ENCODE data around the gene CCDC191.
A peak's percentile ranks its signal among the peaks of the same experiment; 100 is the strongest.

Gene CCDC191

GRCh38 chr3:113952921-113953320, 103.4 kb downstream of the CCDC191 start:
- TF ChIP-seq ELF4 (IDR thresholded peaks at IDR 0.05) (no peak), PKNOX1 (IDR thresholded peaks at IDR 0.05) (no peak), NFRKB (IDR thresholded peaks at IDR 0.05) (no peak), FOXK2 (IDR thresholded peaks at IDR 0.05) (no peak), L3MBTL2 (conservative IDR thresholded peaks at IDR 0.05) (no peak), ARNT (IDR thresholded peaks at IDR 0.05) (no peak), SUZ12 (IDR thresholded peaks at IDR 0.05) (no peak), BHLHE40 (IDR thresholded peaks at IDR 0.05; ENCODE audit: borderline replicate concordance) (no peak), SP1 (IDR thresholded peaks at IDR 0.05) (no peak), LEF1 (IDR thresholded peaks at IDR 0.05; ENCODE audit: borderline replicate concordance) (no peak), CTBP1 (IDR thresholded peaks at IDR 0.05; ENCODE audit: borderline replicate concordance) (no peak), TARDBP (IDR thresholded peaks at IDR 0.05) (no peak), HDGF (IDR thresholded peaks at IDR 0.05; ENCODE audit: borderline replicate concordance) (no peak), FOXA1 (IDR thresholded peaks at IDR 0.05) (no peak), ZNF384 (IDR thresholded peaks at IDR 0.05) (no peak)
- no peak for DNase-seq (ENCODE audit: extremely low spot score)
- ChIA-PET POLR2A (no interaction called here), CTCF (no interaction called here)

- ChIA-PET POLR2A (no interaction called here), CTCF (no interaction called here)
- TF ChIP-seq LEF1 (IDR thresholded peaks at IDR 0.05; ENCODE audit: borderline replicate concordance): no peak
- TF ChIP-seq ZNF384 (IDR thresholded peaks at IDR 0.05): no peak
- no peak for TF ChIP-seq ELF4 (IDR thresholded peaks at IDR 0.05)
- no peak for TF ChIP-seq TARDBP (IDR thresholded peaks at IDR 0.05)
- no peak for TF ChIP-seq PKNOX1 (IDR thresholded peaks at IDR 0.05)
- TF ChIP-seq HDGF (IDR thresholded peaks at IDR 0.05; ENCODE audit: borderline replicate concordance): no peak
- TF ChIP-seq L3MBTL2 (conservative IDR thresholded peaks at IDR 0.05): peak; percentile 60
- DNase-seq (ENCODE audit: extremely low spot score): peak; percentile 55
These were observed 108.1 kb downstream of the CCDC191 start for GRCh38 chr3:113948015-113948917.

GRCh38 chr3:113947372-113948014, 108.8 kb downstream of the CCDC191 start, which contains the start of gene ZDHHC23:
ZDHHC23 (plus strand) TSS chr3:113948013; CDS start chr3:113948803, 790 bp downstream.
- CTCF ChIA-PET: interaction anchor here (0.6 kb wide), 1 partner anchor 35 kb away, joined by 3 read pairs; no protein-coding TSS in a partner anchor
- DNase-seq (ENCODE audit: extremely low spot score): peak; percentile 78
- POLR2A ChIA-PET: no interaction called here
- 0 out of 2 replicates have a peak, but pooled peaks have one; percentile 28 for TF ChIP-seq L3MBTL2 (conservative IDR thresholded peaks at IDR 0.05)
- TF ChIP-seq CTBP1 (IDR thresholded peaks at IDR 0.05; ENCODE audit: borderline replicate concordance): no peak

GRCh38 chr3:113946831-113947230, 109.5 kb downstream of the CCDC191 start:
- ChIA-PET CTCF (no interaction called here), POLR2A (no interaction called here)
- TF ChIP-seq NFRKB (IDR thresholded peaks at IDR 0.05) (no peak), FOXM1 (IDR thresholded peaks at IDR 0.05; ENCODE audit: borderline replicate concordance) (no peak), ZNF384 (IDR thresholded peaks at IDR 0.05) (no peak), ARNT (IDR thresholded peaks at IDR 0.05) (no peak)
- no peak for DNase-seq (ENCODE audit: extremely low spot score)

GRCh38 chr3:113927556-113927955, 128.8 kb downstream of the CCDC191 start:
- DNase-seq (ENCODE audit: extremely low spot score): no peak
- CTCF ChIA-PET: no interaction called here
- TF ChIP-seq FOXA1 (IDR thresholded peaks at IDR 0.05): no peak
- TF ChIP-seq SP1 (IDR thresholded peaks at IDR 0.05): no peak
- TF ChIP-seq FOXK2 (IDR thresholded peaks at IDR 0.05): no peak
- no peak for TF ChIP-seq FOXM1 (IDR thresholded peaks at IDR 0.05; ENCODE audit: borderline replicate concordance)
- no peak for TF ChIP-seq SUZ12 (IDR thresholded peaks at IDR 0.05)
- no peak for TF ChIP-seq ZNF384 (IDR thresholded peaks at IDR 0.05)
- TF ChIP-seq NFRKB (IDR thresholded peaks at IDR 0.05): no peak
- no peak for TF ChIP-seq LEF1 (IDR thresholded peaks at IDR 0.05; ENCODE audit: borderline replicate concordance)
- TF ChIP-seq ELF4 (IDR thresholded peaks at IDR 0.05): no peak
- TF ChIP-seq L3MBTL2 (conservative IDR thresholded peaks at IDR 0.05): no peak
- TF ChIP-seq CTBP1 (IDR thresholded peaks at IDR 0.05; ENCODE audit: borderline replicate concordance): no peak
- no peak for TF ChIP-seq PKNOX1 (IDR thresholded peaks at IDR 0.05)
- no peak for TF ChIP-seq BHLHE40 (IDR thresholded peaks at IDR 0.05; ENCODE audit: borderline replicate concordance)
- no peak for TF ChIP-seq ARNT (IDR thresholded peaks at IDR 0.05)
- TF ChIP-seq HDGF (IDR thresholded peaks at IDR 0.05; ENCODE audit: borderline replicate concordance): no peak
- POLR2A ChIA-PET: no interaction called here

- ChIA-PET CTCF (interaction anchor here (0.6 to 0.9 kb wide), 2 partner anchors 11 to 14 kb away, joined by 3 read pairs; no protein-coding TSS in a partner anchor), POLR2A (no interaction called here)
- TF ChIP-seq ZNF384 (IDR thresholded peaks at IDR 0.05) (no peak), FOXA1 (IDR thresholded peaks at IDR 0.05) (no peak), NFRKB (IDR thresholded peaks at IDR 0.05) (no peak), FOXK2 (IDR thresholded peaks at IDR 0.05) (no peak), ARNT (IDR thresholded peaks at IDR 0.05) (no peak), SUZ12 (IDR thresholded peaks at IDR 0.05) (no peak), PKNOX1 (IDR thresholded peaks at IDR 0.05) (no peak), ELF4 (IDR thresholded peaks at IDR 0.05) (no peak), SP1 (IDR thresholded peaks at IDR 0.05) (no peak), FOXM1 (IDR thresholded peaks at IDR 0.05; ENCODE audit: borderline replicate concordance) (no peak), HDGF (IDR thresholded peaks at IDR 0.05; ENCODE audit: borderline replicate concordance) (no peak), LEF1 (IDR thresholded peaks at IDR 0.05; ENCODE audit: borderline replicate concordance) (no peak), CTBP1 (IDR thresholded peaks at IDR 0.05; ENCODE audit: borderline replicate concordance) (no peak)
- no peak for DNase-seq (ENCODE audit: extremely low spot score)
These were observed 141.7 kb downstream of the CCDC191 start for GRCh38 chr3:113914646-113915045.

All from HEK293T (cell line).